ENCODE data around the gene WDR45B.
A peak's percentile ranks its signal among the peaks of the same experiment; 100 is the strongest.

Gene WDR45B

GRCh38 chr17:82638183-82638773 is 10.0 kb downstream of the WDR45B start:
- Mint-ChIP-seq H3K4me3 (no peak overlapping the region), H3K27me3 (no peaks in the 10 kb centered on the region), H3K9me3 (no peaks in the 10 kb centered on the region), H3K27ac (no peak overlapping the region), H3K4me1 (peaks cover 17% of the 10 kb centered on the region), H3K36me3 (peaks cover 46% of the 10 kb centered on the region)
- CTCF ChIA-PET = interaction anchor here (1.5 kb wide), 1 partner anchor 23 kb away, joined by 3 read pairs; no protein-coding TSS in a partner anchor
- DNase-seq = no peak

GRCh38 chr17:82636626-82637598 is 11.3 kb downstream of the WDR45B start:
- H3K36me3 Mint-ChIP-seq = peaks cover 43% of the 10 kb centered on the region

GRCh38 chr17:82633343-82633742 is 14.9 kb downstream of the WDR45B start:
- H3K27ac Mint-ChIP-seq = no peak overlapping the region

More at GRCh38 chr17:82636626-82637598, 11.3 kb downstream of the WDR45B start:
- H3K4me3 Mint-ChIP-seq = no peak overlapping the region
- peaks cover 17% of the 10 kb centered on the region for H3K4me1 Mint-ChIP-seq
- H3K27ac Mint-ChIP-seq = no peak overlapping the region
- no peaks in the 10 kb centered on the region for H3K9me3 Mint-ChIP-seq
- CTCF ChIA-PET = interaction anchor here (1.5 kb wide), 1 partner anchor 21 kb away, joined by 3 read pairs; no protein-coding TSS in a partner anchor
- no peaks in the 10 kb centered on the region for H3K27me3 Mint-ChIP-seq
- DNase-seq = no peak

GRCh38 chr17:82632451-82632850 is 15.8 kb downstream of the WDR45B start:
- no peaks in the 10 kb centered on the region for H3K9me3 Mint-ChIP-seq
- H3K4me1 Mint-ChIP-seq = peaks cover 11% of the 10 kb centered on the region
- peaks cover 38% of the 10 kb centered on the region for H3K36me3 Mint-ChIP-seq
- no peak overlapping the region for H3K4me3 Mint-ChIP-seq
- H3K27ac Mint-ChIP-seq = no peak overlapping the region
- CTCF ChIA-PET = interaction anchor here (1.5 kb wide), 1 partner anchor 15 kb away, joined by 3 read pairs; no protein-coding TSS in a partner anchor
- no peaks in the 10 kb centered on the region for H3K27me3 Mint-ChIP-seq
- DNase-seq = no peak

More at GRCh38 chr17:82633343-82633742, 14.9 kb downstream of the WDR45B start:
- peaks cover 32% of the 10 kb centered on the region for H3K36me3 Mint-ChIP-seq
- H3K4me3 Mint-ChIP-seq = no peak overlapping the region
- no peaks in the 10 kb centered on the region for H3K27me3 Mint-ChIP-seq
- CTCF ChIA-PET = no interaction called here
- peaks cover 14% of the 10 kb centered on the region for H3K4me1 Mint-ChIP-seq
- H3K9me3 Mint-ChIP-seq = no peaks in the 10 kb centered on the region
- DNase-seq = no peak

- DNase-seq = no peak
- no peaks in the 10 kb centered on the region for H3K27me3 Mint-ChIP-seq
- H3K36me3 Mint-ChIP-seq = peaks cover 36% of the 10 kb centered on the region
- CTCF ChIA-PET = interaction anchor here (1.5 kb wide), 1 partner anchor 16 kb away, joined by 3 read pairs; no protein-coding TSS in a partner anchor
- H3K4me1 Mint-ChIP-seq = peaks cover 6% of the 10 kb centered on the region
- no peaks in the 10 kb centered on the region for H3K9me3 Mint-ChIP-seq
- H3K27ac Mint-ChIP-seq = no peak overlapping the region
- H3K4me3 Mint-ChIP-seq = no peak overlapping the region
These were observed 16.7 kb downstream of the WDR45B start for GRCh38 chr17:82631544-82631943.

GRCh38 chr17:82630212-82630611 is 18.0 kb downstream of the WDR45B start:
- CTCF ChIA-PET = no interaction called here
- no peak overlapping the region for H3K27ac Mint-ChIP-seq
- DNase-seq = no peak
- peaks cover 33% of the 10 kb centered on the region for H3K36me3 Mint-ChIP-seq
- H3K4me3 Mint-ChIP-seq = no peak overlapping the region
- H3K9me3 Mint-ChIP-seq = no peaks in the 10 kb centered on the region
- no peaks in the 10 kb centered on the region for H3K27me3 Mint-ChIP-seq
- peaks cover 3% of the 10 kb centered on the region for H3K4me1 Mint-ChIP-seq

GRCh38 chr17:82629748-82630147 is 18.5 kb downstream of the WDR45B start:
- no peak for DNase-seq
- no peaks in the 10 kb centered on the region for H3K9me3 Mint-ChIP-seq
- CTCF ChIA-PET = interaction anchor here (1.0 kb wide), 1 partner anchor 19 kb away, joined by 3 read pairs; no protein-coding TSS in a partner anchor
- peaks cover 1% of the 10 kb centered on the region for H3K4me1 Mint-ChIP-seq
- peaks cover 35% of the 10 kb centered on the region for H3K36me3 Mint-ChIP-seq
- H3K27ac Mint-ChIP-seq = peak overlapping the region; percentile 46
- no peaks in the 10 kb centered on the region for H3K27me3 Mint-ChIP-seq
- H3K4me3 Mint-ChIP-seq = no peak overlapping the region

- Mint-ChIP-seq H3K4me3 (no peak overlapping the region), H3K27ac (no peak overlapping the region), H3K27me3 (no peaks in the 10 kb centered on the region), H3K4me1 (no peaks in the 10 kb centered on the region), H3K36me3 (peaks cover 38% of the 10 kb centered on the region), H3K9me3 (no peaks in the 10 kb centered on the region)
- CTCF ChIA-PET = no interaction called here
- DNase-seq = no peak
These were observed 20.8 kb downstream of the WDR45B start for GRCh38 chr17:82627405-82627804.

- Mint-ChIP-seq H3K36me3 (peaks cover 55% of the 10 kb centered on the region), H3K27ac (peak overlapping the region; percentile 16), H3K4me3 (no peak overlapping the region), H3K4me1 (no peaks in the 10 kb centered on the region), H3K27me3 (no peaks in the 10 kb centered on the region), H3K9me3 (no peaks in the 10 kb centered on the region)
- CTCF ChIA-PET = no interaction called here
- no peak for DNase-seq
These were observed 24.5 kb downstream of the WDR45B start for GRCh38 chr17:82623707-82624106.

GRCh38 chr17:82619641-82620040 is 28.6 kb downstream of the WDR45B start:
- CTCF ChIA-PET = no interaction called here
- Mint-ChIP-seq H3K27me3 (no peaks in the 10 kb centered on the region), H3K27ac (no peak overlapping the region), H3K4me1 (no peaks in the 10 kb centered on the region), H3K4me3 (no peak overlapping the region), H3K9me3 (no peaks in the 10 kb centered on the region), H3K36me3 (peaks cover 54% of the 10 kb centered on the region)
- DNase-seq = no peak

GRCh38 chr17:82619211-82619610 is 29.0 kb downstream of the WDR45B start:
- H3K27me3 Mint-ChIP-seq = no peaks in the 10 kb centered on the region
- DNase-seq = no peak
- H3K4me3 Mint-ChIP-seq = no peak overlapping the region
- peak overlapping the region; percentile 33 for H3K27ac Mint-ChIP-seq
- H3K9me3 Mint-ChIP-seq = no peaks in the 10 kb centered on the region
- peaks cover 55% of the 10 kb centered on the region for H3K36me3 Mint-ChIP-seq
- no peaks in the 10 kb centered on the region for H3K4me1 Mint-ChIP-seq
- CTCF ChIA-PET = no interaction called here

- Mint-ChIP-seq H3K9me3 (no peaks in the 10 kb centered on the region), H3K4me1 (no peaks in the 10 kb centered on the region), H3K27ac (no peak overlapping the region), H3K36me3 (peaks cover 43% of the 10 kb centered on the region), H3K27me3 (no peaks in the 10 kb centered on the region), H3K4me3 (no peak overlapping the region)
- CTCF ChIA-PET = interaction anchor here (0.7 to 1.4 kb wide), 2 partner anchors 21 to 316 kb away, joined by 3 read pairs; no protein-coding TSS in a partner anchor
- DNase-seq = no peak
These were observed 32.1 kb downstream of the WDR45B start for GRCh38 chr17:82616021-82616711.

GRCh38 chr17:82615084-82616020 is 32.9 kb downstream of the WDR45B start:
- H3K4me1 Mint-ChIP-seq = no peaks in the 10 kb centered on the region
- CTCF ChIA-PET = interaction anchor here (1.4 kb wide), 1 partner anchor 22 kb away, joined by 3 read pairs; no protein-coding TSS in a partner anchor
- no peak for DNase-seq
- no peaks in the 10 kb centered on the region for H3K9me3 Mint-ChIP-seq
- H3K27me3 Mint-ChIP-seq = no peaks in the 10 kb centered on the region
- H3K27ac Mint-ChIP-seq = no peak overlapping the region
- no peak overlapping the region for H3K4me3 Mint-ChIP-seq
- H3K36me3 Mint-ChIP-seq = peaks cover 38% of the 10 kb centered on the region
